ENCODE measurements around the gene TRIM33. TPM values are rescaled to one million over a fixed set of nuclear protein-coding genes. Genes with fewer than 3 reads are reported as not detected.

Gene TRIM33
- total RNA-seq, 1 experiment from 2014 or later = 28.7 TPM

- TF ChIP-seq CTCF (IDR thresholded peaks at IDR 0.05; ENCODE audit: insufficient read depth in 1 of 2, low read depth in 1 of 2, low read length in 1 of 2, severe bottlenecking in 1 of 2, unreplicated experiment in 1 of 2) = no peak
- DNase-seq = no peak
- H3K36me3 Mint-ChIP-seq (ENCODE audit: insufficient read depth, unreplicated experiment) = no peaks in the 10 kb centered on the region
- no peaks in the 10 kb centered on the region for H3K36me3 ChIP-seq (ENCODE audit: control insufficient read depth, insufficient read depth, low read length)
- H3K27me3 ChIP-seq (replicated peaks; ENCODE audit: control insufficient read depth, insufficient read depth, low read length) = no peaks in the 10 kb centered on the region
- peaks cover 6% of the 10 kb centered on the region for H3K4me1 Mint-ChIP-seq (ENCODE audit: low read depth, unreplicated experiment)
- H3K4me3 Mint-ChIP-seq (ENCODE audit: unreplicated experiment) = no peak overlapping the region
- CTCF ChIA-PET = interaction anchor here (1.0 kb wide), 1 partner anchor 402 kb away, joined by 3 read pairs; no protein-coding TSS in a partner anchor
- POLR2A ChIA-PET = no interaction called here
- BruUV-seq (replicated peaks) = no TSS peak
- no peaks in the 10 kb centered on the region for H3K9me3 ChIP-seq
- H3K4me1 ChIP-seq = 0 out of 2 replicates have a peak, but pooled peaks cover 6% of the 10 kb centered on the region
- no peaks in the 10 kb centered on the region for H3K27me3 Mint-ChIP-seq (ENCODE audit: insufficient read depth, unreplicated experiment)
- no peak overlapping the region for H3K27ac Mint-ChIP-seq (ENCODE audit: unreplicated experiment)
- intact Hi-C loops (cut with micrococcal nuclease; ENCODE audit: unreplicated experiment) = no loop called here
- no peaks in the 10 kb centered on the region for H3K9me3 Mint-ChIP-seq (ENCODE audit: unreplicated experiment)
- H3K4me3 ChIP-seq (ENCODE audit: low read depth, low read length) = no peak overlapping the region
Observed at GRCh38 chr1:114554577-114554976, 43.6 kb upstream of the TRIM33 start.

DNA sequence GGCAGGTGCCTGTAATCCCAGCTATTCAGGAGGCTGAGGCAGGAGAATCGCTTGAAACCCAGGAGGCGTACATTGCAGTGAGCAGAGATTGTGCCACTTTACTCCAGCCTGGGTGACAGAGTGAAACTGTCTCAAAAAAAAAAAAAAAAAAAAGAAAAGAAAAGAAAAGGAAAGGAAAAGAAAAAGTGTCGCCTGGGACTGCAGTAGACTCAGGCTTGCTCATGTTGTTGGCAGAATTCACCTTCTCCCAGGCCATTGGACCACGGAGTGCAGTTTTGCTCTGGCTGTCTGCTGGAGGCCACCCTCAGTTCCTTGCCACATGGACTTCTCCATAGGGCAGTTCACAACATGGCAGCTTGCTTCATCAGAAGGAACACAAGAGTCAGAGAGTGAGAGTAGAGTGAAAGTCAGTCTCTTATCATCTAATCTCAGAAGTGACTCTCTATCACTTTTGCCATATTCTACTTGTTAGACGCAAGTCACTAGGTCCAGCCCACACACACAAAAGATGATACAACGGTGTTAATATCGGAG is 41.2 kb upstream of the TRIM33 start:
- intact Hi-C loops (cut with micrococcal nuclease; ENCODE audit: unreplicated experiment) = no loop called here
- no peak for DNase-seq
- Mint-ChIP-seq H3K4me3 (ENCODE audit: unreplicated experiment) (no peak overlapping the region), H3K36me3 (ENCODE audit: insufficient read depth, unreplicated experiment) (no peaks in the 10 kb centered on the region), H3K4me1 (ENCODE audit: low read depth, unreplicated experiment) (peaks cover 6% of the 10 kb centered on the region), H3K9me3 (ENCODE audit: unreplicated experiment) (no peaks in the 10 kb centered on the region), H3K27me3 (ENCODE audit: insufficient read depth, unreplicated experiment) (no peaks in the 10 kb centered on the region), H3K27ac (ENCODE audit: unreplicated experiment) (no peak overlapping the region)
- BruUV-seq (replicated peaks) = no TSS peak
- Histone ChIP-seq H3K9me3 (no peaks in the 10 kb centered on the region), H3K27me3 (replicated peaks; ENCODE audit: control insufficient read depth, insufficient read depth, low read length) (no peaks in the 10 kb centered on the region), H3K4me1 (0 out of 2 replicates have a peak, but pooled peaks cover 6% of the 10 kb centered on the region), H3K36me3 (ENCODE audit: control insufficient read depth, insufficient read depth, low read length) (no peaks in the 10 kb centered on the region), H3K4me3 (ENCODE audit: low read depth, low read length) (no peak overlapping the region)
- POLR2A ChIA-PET = no interaction called here
- CTCF ChIA-PET = no interaction called here
- no peak for TF ChIP-seq CTCF (IDR thresholded peaks at IDR 0.05; ENCODE audit: insufficient read depth in 1 of 2, low read depth in 1 of 2, low read length in 1 of 2, severe bottlenecking in 1 of 2, unreplicated experiment in 1 of 2)

GRCh38 chr1:114551400-114551799 is 40.4 kb upstream of the TRIM33 start:
- no peaks in the 10 kb centered on the region for H3K27me3 ChIP-seq (replicated peaks; ENCODE audit: control insufficient read depth, insufficient read depth, low read length)
- no peak overlapping the region for H3K4me3 ChIP-seq (ENCODE audit: low read depth, low read length)
- Mint-ChIP-seq H3K4me3 (ENCODE audit: unreplicated experiment) (no peak overlapping the region), H3K27me3 (ENCODE audit: insufficient read depth, unreplicated experiment) (no peaks in the 10 kb centered on the region), H3K36me3 (ENCODE audit: insufficient read depth, unreplicated experiment) (no peaks in the 10 kb centered on the region), H3K27ac (ENCODE audit: unreplicated experiment) (no peak overlapping the region), H3K9me3 (ENCODE audit: unreplicated experiment) (no peaks in the 10 kb centered on the region), H3K4me1 (ENCODE audit: low read depth, unreplicated experiment) (peaks cover 8% of the 10 kb centered on the region)
- no peaks in the 10 kb centered on the region for H3K36me3 ChIP-seq (ENCODE audit: control insufficient read depth, insufficient read depth, low read length)
- peak; percentile 16 to 45 for DNase-seq
- POLR2A ChIA-PET = interaction anchor here (0.6 kb wide), 5 partner anchors 8 to 1309 kb away, joined by 4 to 5 read pairs (median 5); no protein-coding TSS in a partner anchor
- TF ChIP-seq CTCF (IDR thresholded peaks at IDR 0.05; ENCODE audit: insufficient read depth in 1 of 2, low read depth in 1 of 2, low read length in 1 of 2, severe bottlenecking in 1 of 2, unreplicated experiment in 1 of 2) = no peak
- BruUV-seq (replicated peaks) = no TSS peak
- intact Hi-C loops (cut with micrococcal nuclease; ENCODE audit: unreplicated experiment) = no loop called here
- H3K9me3 ChIP-seq = no peaks in the 10 kb centered on the region
- 0 out of 2 replicates have a peak, but pooled peaks cover 6% of the 10 kb centered on the region for H3K4me1 ChIP-seq
- CTCF ChIA-PET = interaction anchor here (0.6 to 0.7 kb wide), 3 partner anchors 98 to 204 kb away, joined by 3 read pairs; no protein-coding TSS in a partner anchor
